Panc1 (cell line): ENCODE data around the gene CXXC1. TPM values are rescaled to one million over a fixed set of nuclear protein-coding genes. Genes with fewer than 3 reads are reported as not detected.

Experiments used
- ATAC-seq: fragments of 200-7000 bp; cut with Tn5 transposase; 2 replicates; pipeline ENCODE4 v1.9.1; 2020; ENCODE audit warnings: mild to moderate bottlenecking, moderate library complexity
- BruUV-seq: library from RNA; stranded (reverse); fragments of 400-500 nt; replicated peaks from 2 replicates; lab custom pipeline; 2021; lab: Mats Ljungman, UMichigan
- CTCF ChIA-PET: fragments of 300-600 bp; sonication (Branson Sonifier 250); formaldehyde crosslinking; loops from one replicate; lab custom pipeline; 2022; ENCODE audit warnings: antibody characterized with exemption; lab: Charles Lee
- POLR2A ChIA-PET: fragments of 300-600 bp; sonication (Branson Sonifier 250); formaldehyde crosslinking; loops from one replicate; lab custom pipeline; 2022; ENCODE audit warnings: antibody characterized with exemption; lab: Charles Lee
- DNase-seq: peaks from one replicate; pipeline ENCODE4 v3.0.0-alpha.2; 2010; ENCODE audit warnings: low read depth, low spot score
- H3K27ac ChIP-seq: 2 replicates; pipeline ENCODE4 v1.5.1; 2011; ENCODE audit warnings: mild to moderate bottlenecking, low read length, inconsistent platforms
- H3K27me3 ChIP-seq: fragments of 200-500 bp; sonication (Bioruptor generic); 2 replicates; pipeline ENCODE4 v1.6.0; 2014; ENCODE audit warnings: low read length, inconsistent platforms; ENCODE audit not compliant: control insufficient read depth, insufficient read depth
- H3K36me3 ChIP-seq: fragments of 200-500 bp; sonication (Bioruptor generic); 2 replicates; pipeline ENCODE4 v1.5.1; 2014; ENCODE audit warnings: inconsistent platforms, mild to moderate bottlenecking, low read length, moderate library complexity; ENCODE audit not compliant: control insufficient read depth, insufficient read depth
- H3K4me1 ChIP-seq: 2 replicates; pipeline ENCODE4 v1.5.1; 2011; ENCODE audit warnings: inconsistent platforms, mild to moderate bottlenecking, low read length, moderate library complexity; ENCODE audit not compliant: control insufficient read depth, insufficient read depth
- H3K4me3 ChIP-seq, 2 experiments: 2 replicates each; pipeline ENCODE4 v1.5.1; 2011 to 2012; ENCODE audit warnings: low read depth in 2 of 2, low read length in 2 of 2, mild to moderate bottlenecking in 2 of 2, inconsistent platforms in 1 of 2, moderate library complexity in 1 of 2
- H3K9me3 ChIP-seq: fragments of 200-500 bp; sonication (Bioruptor generic); 2 replicates; pipeline ENCODE4 v1.5.1; 2014; ENCODE audit warnings: low read depth, mild to moderate bottlenecking, inconsistent platforms, low read length, moderate library complexity; ENCODE audit not compliant: control insufficient read depth, insufficient read depth
- POLR2AphosphoS5 ChIP-seq: IDR thresholded peaks from 2 replicates; pipeline ENCODE4 v1.6.1; 2012; ENCODE audit warnings: mild to moderate bottlenecking, low read depth, low read length, moderate library complexity
- SIN3A ChIP-seq: IDR thresholded peaks from 2 replicates; pipeline ENCODE4 v1.6.1; 2012; ENCODE audit warnings: low read depth, mild to moderate bottlenecking, low read length, moderate library complexity, borderline replicate concordance; ENCODE audit not compliant: insufficient read depth
- TCF7L2 ChIP-seq: IDR thresholded peaks from 2 replicates; pipeline ENCODE4 v1.6.1; 2011; ENCODE audit warnings: mild to moderate bottlenecking, low read depth, low read length, inconsistent platforms
- in situ Hi-C: cut with HindIII; loops from 2 replicates; pipeline ENCODE4 v1.10.0; 2016; ENCODE audit warnings: low sequenced_read_pairs, low pct_unique_long_range_greater_than_20kb
- intact Hi-C: fragments of 100-400 bp; cut with micrococcal nuclease; formaldehyde crosslinking; loops from one replicate; pipeline ENCODE4 v1.10.0; 2022; ENCODE audit not compliant: unreplicated experiment
- total RNA-seq: library from RNA; stranded (reverse); gene quantifications from one replicate; pipeline ENCODE4 v1.2.1, GENCODE V29; 2021; ENCODE audit not compliant: unreplicated experiment
- TF ChIP-seq, protein P1 (sequence below): fragments of 450-650 bp; IDR thresholded peaks from 2 replicates; pipeline ENCODE4 v1.5.1; 2017; ENCODE audit warnings: mild to moderate bottlenecking
- TF ChIP-seq, protein P2 (sequence below), 2 experiments: IDR thresholded peaks; 2 replicates each; pipeline ENCODE4 v1.6.1; 2011 to 2012; ENCODE audit warnings: low read depth in 2 of 2, control low read depth in 1 of 2, low read length in 1 of 2, mild to moderate bottlenecking in 1 of 2, moderate library complexity in 1 of 2; ENCODE audit not compliant: insufficient read depth in 1 of 2

CXXC1 gene
- total RNA-seq, 1 experiment from 2014 or later = 60.8 TPM

DNA sequence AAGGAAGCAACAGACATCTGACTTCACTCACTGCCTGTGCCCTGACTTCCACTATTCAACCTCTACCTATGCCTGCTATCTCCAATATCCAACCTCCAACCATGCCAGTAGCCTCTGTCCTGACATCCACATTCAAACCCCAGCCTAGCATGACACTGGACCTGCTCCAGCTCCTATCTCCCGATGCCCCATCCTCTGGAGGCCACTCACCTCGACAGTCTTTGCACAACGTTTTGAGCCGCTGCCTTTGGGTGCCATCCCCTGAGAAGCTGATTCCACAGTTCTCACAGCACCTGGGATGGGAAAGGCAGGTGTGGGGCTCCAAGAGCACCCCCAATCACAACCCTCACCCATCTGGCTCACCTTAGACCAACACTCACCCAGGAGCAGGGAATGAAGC, 11.0 kb downstream of the CXXC1 start:
- ATAC-seq (no peak), DNase-seq (no peak)
- no TSS peak for BruUV-seq
- TF ChIP-seq, protein P1, sequence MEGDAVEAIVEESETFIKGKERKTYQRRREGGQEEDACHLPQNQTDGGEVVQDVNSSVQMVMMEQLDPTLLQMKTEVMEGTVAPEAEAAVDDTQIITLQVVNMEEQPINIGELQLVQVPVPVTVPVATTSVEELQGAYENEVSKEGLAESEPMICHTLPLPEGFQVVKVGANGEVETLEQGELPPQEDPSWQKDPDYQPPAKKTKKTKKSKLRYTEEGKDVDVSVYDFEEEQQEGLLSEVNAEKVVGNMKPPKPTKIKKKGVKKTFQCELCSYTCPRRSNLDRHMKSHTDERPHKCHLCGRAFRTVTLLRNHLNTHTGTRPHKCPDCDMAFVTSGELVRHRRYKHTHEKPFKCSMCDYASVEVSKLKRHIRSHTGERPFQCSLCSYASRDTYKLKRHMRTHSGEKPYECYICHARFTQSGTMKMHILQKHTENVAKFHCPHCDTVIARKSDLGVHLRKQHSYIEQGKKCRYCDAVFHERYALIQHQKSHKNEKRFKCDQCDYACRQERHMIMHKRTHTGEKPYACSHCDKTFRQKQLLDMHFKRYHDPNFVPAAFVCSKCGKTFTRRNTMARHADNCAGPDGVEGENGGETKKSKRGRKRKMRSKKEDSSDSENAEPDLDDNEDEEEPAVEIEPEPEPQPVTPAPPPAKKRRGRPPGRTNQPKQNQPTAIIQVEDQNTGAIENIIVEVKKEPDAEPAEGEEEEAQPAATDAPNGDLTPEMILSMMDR = no peak
- no peak for TF ChIP-seq TCF7L2
- TF ChIP-seq, protein P2, sequence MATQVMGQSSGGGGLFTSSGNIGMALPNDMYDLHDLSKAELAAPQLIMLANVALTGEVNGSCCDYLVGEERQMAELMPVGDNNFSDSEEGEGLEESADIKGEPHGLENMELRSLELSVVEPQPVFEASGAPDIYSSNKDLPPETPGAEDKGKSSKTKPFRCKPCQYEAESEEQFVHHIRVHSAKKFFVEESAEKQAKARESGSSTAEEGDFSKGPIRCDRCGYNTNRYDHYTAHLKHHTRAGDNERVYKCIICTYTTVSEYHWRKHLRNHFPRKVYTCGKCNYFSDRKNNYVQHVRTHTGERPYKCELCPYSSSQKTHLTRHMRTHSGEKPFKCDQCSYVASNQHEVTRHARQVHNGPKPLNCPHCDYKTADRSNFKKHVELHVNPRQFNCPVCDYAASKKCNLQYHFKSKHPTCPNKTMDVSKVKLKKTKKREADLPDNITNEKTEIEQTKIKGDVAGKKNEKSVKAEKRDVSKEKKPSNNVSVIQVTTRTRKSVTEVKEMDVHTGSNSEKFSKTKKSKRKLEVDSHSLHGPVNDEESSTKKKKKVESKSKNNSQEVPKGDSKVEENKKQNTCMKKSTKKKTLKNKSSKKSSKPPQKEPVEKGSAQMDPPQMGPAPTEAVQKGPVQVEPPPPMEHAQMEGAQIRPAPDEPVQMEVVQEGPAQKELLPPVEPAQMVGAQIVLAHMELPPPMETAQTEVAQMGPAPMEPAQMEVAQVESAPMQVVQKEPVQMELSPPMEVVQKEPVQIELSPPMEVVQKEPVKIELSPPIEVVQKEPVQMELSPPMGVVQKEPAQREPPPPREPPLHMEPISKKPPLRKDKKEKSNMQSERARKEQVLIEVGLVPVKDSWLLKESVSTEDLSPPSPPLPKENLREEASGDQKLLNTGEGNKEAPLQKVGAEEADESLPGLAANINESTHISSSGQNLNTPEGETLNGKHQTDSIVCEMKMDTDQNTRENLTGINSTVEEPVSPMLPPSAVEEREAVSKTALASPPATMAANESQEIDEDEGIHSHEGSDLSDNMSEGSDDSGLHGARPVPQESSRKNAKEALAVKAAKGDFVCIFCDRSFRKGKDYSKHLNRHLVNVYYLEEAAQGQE (IDR thresholded peaks at IDR 0.05; ENCODE audit: insufficient read depth in 1 of 2, low read depth in 2 of 2, low read length in 1 of 2) = no peak
- TF ChIP-seq POLR2AphosphoS5 = no peak
- no peak for TF ChIP-seq SIN3A
- Histone ChIP-seq H3K27ac (no peak overlapping the region), H3K4me3 (no peak overlapping the region), H3K4me1 (peaks cover 5% of the 10 kb centered on the region), H3K27me3 (no peaks in the 10 kb centered on the region), H3K9me3 (no peaks in the 10 kb centered on the region), H3K36me3 (peaks cover 7% of the 10 kb centered on the region)
- ChIA-PET CTCF (no interaction called here), POLR2A (no interaction called here)
- in situ Hi-C loops (no loop called here), intact Hi-C loops (no loop called here)

DNA sequence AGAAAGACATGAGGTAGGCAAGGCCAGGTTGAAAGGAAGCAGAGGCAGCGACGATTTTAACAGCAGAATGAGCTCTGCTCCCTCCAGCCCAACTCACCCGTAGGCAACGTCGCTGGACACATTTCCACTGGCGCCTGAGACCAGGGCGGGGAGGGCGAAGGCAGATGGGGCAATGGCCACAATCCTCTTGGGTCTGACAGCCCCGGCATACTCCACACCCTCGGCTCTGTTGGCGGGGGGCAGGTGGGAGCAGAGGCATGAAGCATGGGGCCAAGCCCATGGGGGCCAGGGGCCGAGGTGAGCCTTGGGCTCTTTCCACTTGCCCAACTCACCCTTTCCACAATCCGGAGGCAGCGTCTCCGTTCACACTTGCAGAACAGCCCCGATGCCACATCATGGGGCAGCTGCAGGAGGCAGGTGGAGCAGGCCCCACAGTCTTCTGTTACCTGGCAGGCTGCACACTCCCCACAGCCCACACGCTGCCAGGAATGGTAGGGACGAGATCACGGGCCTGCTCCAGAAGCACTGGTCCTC, 11.9 kb downstream of the CXXC1 start:
- in situ Hi-C loops (no loop called here), intact Hi-C loops (no loop called here)
- peaks cover 2% of the 10 kb centered on the region for H3K36me3 ChIP-seq
- H3K27ac ChIP-seq = no peak overlapping the region
- BruUV-seq = no TSS peak
- TF ChIP-seq, protein P1 = no peak
- TF ChIP-seq POLR2AphosphoS5 = no peak
- no peak for TF ChIP-seq SIN3A
- TF ChIP-seq, protein P2 (IDR thresholded peaks at IDR 0.05; ENCODE audit: insufficient read depth in 1 of 2, low read depth in 2 of 2, low read length in 1 of 2) = no peak
- TF ChIP-seq TCF7L2 = no peak
- ChIA-PET CTCF (no interaction called here), POLR2A (no interaction called here)
- DNase-seq (no peak), ATAC-seq (no peak)
- H3K4me1 ChIP-seq = peaks cover 5% of the 10 kb centered on the region
- H3K9me3 ChIP-seq = no peaks in the 10 kb centered on the region
- no peaks in the 10 kb centered on the region for H3K27me3 ChIP-seq
- H3K4me3 ChIP-seq = no peak overlapping the region
